NCI-H1694 (cell line): ENCODE results near the gene DUOXA2.

ENCODE experiments used
- DNase-seq: peaks from one replicate; lab custom pipeline; 2025; lab: John Stamatoyannopoulos, UW

Gene DUOXA2

DNA sequence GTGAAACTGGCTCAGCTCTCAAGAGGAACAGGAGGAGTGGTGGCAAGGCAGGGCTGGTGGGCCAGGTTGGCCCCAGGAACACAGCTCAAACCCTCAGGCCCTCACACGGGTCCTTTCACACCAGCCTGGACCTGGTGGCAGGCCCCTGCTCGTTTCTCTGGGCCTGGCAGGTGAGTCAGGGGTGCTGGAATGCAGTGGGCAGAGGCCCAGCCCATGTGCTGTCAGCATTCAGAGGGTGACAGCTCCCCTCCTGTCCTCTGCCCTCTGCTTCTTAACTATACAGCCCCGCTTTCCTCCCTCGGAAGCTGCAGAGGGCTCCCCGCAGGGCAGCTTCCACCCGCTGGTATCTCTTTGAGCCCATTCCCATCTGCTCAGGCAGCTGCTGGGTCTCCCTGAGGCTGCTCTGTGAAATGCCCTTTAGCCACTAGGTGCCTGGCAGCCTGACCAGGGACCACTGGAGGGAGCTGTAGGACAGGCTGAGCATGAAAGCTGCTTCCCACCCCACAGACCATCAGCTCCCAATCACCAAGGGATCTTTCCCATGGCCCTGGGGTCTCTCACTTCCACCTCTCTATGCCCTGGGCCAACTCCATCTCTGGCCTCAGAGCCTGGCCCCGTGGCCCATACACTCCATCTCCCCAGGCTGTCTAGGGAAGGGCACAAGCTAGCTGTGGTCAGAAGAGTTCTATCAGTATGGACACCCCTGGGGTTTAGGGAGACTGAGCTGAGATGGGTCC is 48.8 kb downstream of the DUOXA2 start:
- peak; percentile 84 for DNase-seq

DNA sequence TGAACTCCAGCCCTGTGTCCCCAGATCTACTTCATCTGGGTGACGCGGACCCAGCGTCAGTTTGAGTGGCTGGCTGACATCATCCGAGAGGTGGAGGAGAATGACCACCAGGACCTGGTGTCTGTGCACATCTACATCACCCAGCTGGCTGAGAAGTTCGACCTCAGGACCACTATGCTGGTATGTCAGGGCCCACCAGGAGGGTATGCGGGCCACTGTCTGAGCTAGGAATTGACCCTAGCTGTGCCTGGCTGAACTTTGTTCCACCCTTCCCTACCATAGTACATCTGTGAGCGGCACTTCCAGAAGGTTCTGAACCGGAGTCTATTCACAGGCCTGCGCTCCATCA is 49.4 kb downstream of the DUOXA2 start:
- no peak for DNase-seq

DNA sequence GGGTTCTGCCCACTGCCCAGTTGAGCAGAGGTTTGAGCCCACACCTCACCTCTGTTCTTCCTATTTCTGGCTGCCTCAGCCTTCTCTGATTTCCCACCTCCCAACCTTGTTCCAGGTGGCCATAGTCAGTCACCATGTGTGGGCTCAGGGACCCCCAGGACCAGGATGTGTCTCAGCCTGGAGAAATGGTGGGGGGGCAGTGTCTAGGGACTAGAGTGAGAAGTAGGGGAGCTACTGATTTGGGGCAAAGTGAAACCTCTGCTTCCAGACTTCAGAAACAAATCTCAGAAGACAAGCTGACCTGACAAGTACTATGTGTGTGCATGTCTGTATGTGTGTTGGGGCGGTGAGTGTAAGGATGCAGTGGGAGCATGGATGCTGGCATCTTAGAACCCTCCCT is 50.8 kb downstream of the DUOXA2 start:
- no peak for DNase-seq

DNA sequence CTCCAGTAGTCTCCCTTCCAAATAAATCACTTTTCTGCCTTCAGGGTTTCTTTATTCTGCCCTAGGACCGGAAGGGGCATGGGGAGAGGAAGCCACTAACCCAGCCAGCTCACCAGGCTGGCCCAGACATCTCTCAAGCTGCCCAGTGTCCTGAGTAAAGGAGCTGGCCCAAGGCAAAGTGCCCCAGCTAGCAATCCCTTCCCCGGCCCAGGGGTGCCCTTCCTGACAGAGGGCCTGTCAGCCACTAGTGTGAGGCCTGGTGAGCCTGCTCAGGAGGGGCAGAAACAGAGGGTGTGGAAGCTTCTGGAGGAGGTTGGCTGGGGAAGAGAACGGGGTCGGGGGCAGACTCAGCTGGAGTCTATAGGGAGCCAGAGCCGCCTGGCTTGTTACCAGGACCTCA is 51.4 kb downstream of the DUOXA2 start:
- DNase-seq: no peak

GRCh38 chr15:45166834-45167630 is 52.9 kb downstream of the DUOXA2 start:
- DNase-seq: peak; percentile 59

- no peak for DNase-seq
Observed at GRCh38 chr15:45167631-45168205, 53.6 kb downstream of the DUOXA2 start.
